MM.1S (cell line): ENCODE measurements around the gene RPH3AL.

Experiments
- DNase-seq: peaks from one replicate; pipeline ENCODE4 v3.0.0-alpha.2; 2015
- H2AFZ ChIP-seq: fragments of 300-600 bp; sonication (generic); 2 replicates; pipeline ENCODE4 v1.6.0; 2016; ENCODE audit warnings: antibody characterized with exemption, low read length
- H3F3A ChIP-seq: fragments of 300-600 bp; sonication (generic); 2 replicates; pipeline ENCODE4 v1.6.1; 2016; ENCODE audit warnings: mild to moderate bottlenecking, antibody characterized with exemption, low read length, moderate library complexity, mixed read lengths; ENCODE audit not compliant: insufficient read depth
- H3K27ac ChIP-seq: fragments of 300-600 bp; sonication (generic); 2 replicates; pipeline ENCODE4 v1.5.1; 2016; ENCODE audit warnings: mild to moderate bottlenecking, low read length
- H3K27me3 ChIP-seq: fragments of 300-600 bp; sonication (generic); replicated peaks from 2 replicates; pipeline ENCODE4 v1.6.0; 2016; ENCODE audit warnings: low read length; ENCODE audit not compliant: insufficient read depth
- H3K36me3 ChIP-seq: fragments of 300-600 bp; sonication (generic); replicated peaks from 2 replicates; pipeline ENCODE4 v1.6.1; 2016; ENCODE audit warnings: mild to moderate bottlenecking, low read length, mixed read lengths; ENCODE audit not compliant: insufficient read depth
- H3K4me1 ChIP-seq: fragments of 300-600 bp; sonication (generic); 2 replicates; pipeline ENCODE4 v1.6.1; 2016; ENCODE audit warnings: low read length, mixed read lengths
- H3K4me2 ChIP-seq: fragments of 300-600 bp; sonication (generic); 2 replicates; pipeline ENCODE4 v1.6.0; 2016; ENCODE audit warnings: low read depth, low read length
- H3K4me3 ChIP-seq: fragments of 300-600 bp; sonication (generic); 2 replicates; pipeline ENCODE4 v1.5.1; 2016; ENCODE audit warnings: low read length, mixed read lengths
- H3K79me2 ChIP-seq: fragments of 300-600 bp; sonication (generic); 2 replicates; pipeline ENCODE4 v1.6.1; 2016; ENCODE audit warnings: mixed run types, low read length, mixed read lengths
- H3K9ac ChIP-seq: fragments of 300-600 bp; sonication (generic); 2 replicates; pipeline ENCODE4 v1.6.1; 2016; ENCODE audit warnings: low read length, mixed read lengths
- H3K9me2 ChIP-seq: fragments of 300-600 bp; sonication (generic); replicated peaks from 2 replicates; pipeline ENCODE4 v1.6.1; 2016; ENCODE audit warnings: mild to moderate bottlenecking, low read length, mixed read lengths; ENCODE audit not compliant: insufficient read depth
- H3K9me3 ChIP-seq: fragments of 300-600 bp; sonication (generic); replicated peaks from 2 replicates; pipeline ENCODE4 v1.6.1; 2016; ENCODE audit warnings: mild to moderate bottlenecking, low read length, mixed read lengths; ENCODE audit not compliant: insufficient read depth
- H4K20me1 ChIP-seq: fragments of 300-600 bp; sonication (generic); 2 replicates; pipeline ENCODE4 v1.6.1; 2016; ENCODE audit warnings: mild to moderate bottlenecking, low read length, moderate library complexity, mixed read lengths; ENCODE audit not compliant: insufficient read depth
- EZH2 ChIP-seq: fragments of 300-600 bp; sonication (generic); optimal IDR thresholded peaks from 2 replicates; pipeline ENCODE3; 2017; ENCODE audit warnings: low read depth, mild to moderate bottlenecking, antibody characterized with exemption, low read length, mixed read lengths
- EZH2phosphoT487 ChIP-seq: fragments of 300-600 bp; sonication (generic); IDR thresholded peaks from 2 replicates; pipeline ENCODE4 v1.6.1; 2018; ENCODE audit warnings: antibody characterized with exemption, low read length
- TF ChIP-seq, protein P1 (sequence below): fragments of 300-600 bp; sonication (generic); IDR thresholded peaks from 2 replicates; pipeline ENCODE4 v1.5.1; 2016; ENCODE audit warnings: antibody characterized with exemption, low read length, mixed read lengths

RPH3AL gene

DNA sequence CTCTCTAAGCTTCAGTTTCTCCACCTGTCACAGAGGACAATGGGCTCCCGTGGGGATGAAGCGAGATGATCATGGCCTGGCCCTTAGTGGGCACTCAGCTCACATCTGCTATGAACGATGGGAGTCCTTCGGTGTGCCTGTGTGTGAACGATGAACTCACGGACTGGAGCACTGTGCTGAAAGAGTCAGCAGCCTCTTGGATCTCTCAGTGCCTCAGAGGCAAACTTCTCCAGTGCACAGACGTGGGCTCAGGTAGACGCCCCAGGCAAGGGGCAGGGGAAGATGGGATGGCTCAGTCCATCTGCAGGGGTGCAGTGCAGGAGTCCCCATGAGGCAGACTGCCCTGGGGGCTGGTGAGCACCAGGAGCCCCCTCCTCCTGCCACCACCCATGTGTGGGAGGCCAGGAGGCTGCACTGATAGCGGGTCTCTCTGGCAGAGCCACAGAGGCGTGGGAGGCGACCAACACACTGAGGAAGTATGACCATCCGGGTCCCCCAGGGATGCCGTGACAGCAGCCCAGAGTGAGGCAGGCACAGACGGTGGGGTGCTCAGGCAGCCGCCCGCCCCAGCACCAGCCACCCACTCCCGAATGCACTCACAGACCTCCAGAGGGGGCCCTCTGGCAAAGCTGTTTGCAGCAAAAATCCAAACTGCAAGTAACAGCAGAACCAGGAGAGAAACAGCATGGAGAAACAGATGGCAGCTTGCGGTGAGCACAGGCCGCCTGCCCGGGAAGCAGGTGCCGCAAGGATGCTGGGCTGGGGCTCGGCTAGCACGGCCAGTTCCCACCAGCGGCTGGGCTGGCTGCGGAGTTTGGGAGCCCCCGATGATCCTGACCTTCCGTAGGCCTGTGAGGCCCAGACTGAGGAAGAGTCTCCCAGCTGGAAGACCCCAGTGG is 82.7 kb downstream of the RPH3AL start:
- H2AFZ ChIP-seq: no peak overlapping the region
- TF ChIP-seq, protein P1, sequence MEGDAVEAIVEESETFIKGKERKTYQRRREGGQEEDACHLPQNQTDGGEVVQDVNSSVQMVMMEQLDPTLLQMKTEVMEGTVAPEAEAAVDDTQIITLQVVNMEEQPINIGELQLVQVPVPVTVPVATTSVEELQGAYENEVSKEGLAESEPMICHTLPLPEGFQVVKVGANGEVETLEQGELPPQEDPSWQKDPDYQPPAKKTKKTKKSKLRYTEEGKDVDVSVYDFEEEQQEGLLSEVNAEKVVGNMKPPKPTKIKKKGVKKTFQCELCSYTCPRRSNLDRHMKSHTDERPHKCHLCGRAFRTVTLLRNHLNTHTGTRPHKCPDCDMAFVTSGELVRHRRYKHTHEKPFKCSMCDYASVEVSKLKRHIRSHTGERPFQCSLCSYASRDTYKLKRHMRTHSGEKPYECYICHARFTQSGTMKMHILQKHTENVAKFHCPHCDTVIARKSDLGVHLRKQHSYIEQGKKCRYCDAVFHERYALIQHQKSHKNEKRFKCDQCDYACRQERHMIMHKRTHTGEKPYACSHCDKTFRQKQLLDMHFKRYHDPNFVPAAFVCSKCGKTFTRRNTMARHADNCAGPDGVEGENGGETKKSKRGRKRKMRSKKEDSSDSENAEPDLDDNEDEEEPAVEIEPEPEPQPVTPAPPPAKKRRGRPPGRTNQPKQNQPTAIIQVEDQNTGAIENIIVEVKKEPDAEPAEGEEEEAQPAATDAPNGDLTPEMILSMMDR: no peak
- TF ChIP-seq EZH2: no peak
- TF ChIP-seq EZH2phosphoT487: no peak

DNA sequence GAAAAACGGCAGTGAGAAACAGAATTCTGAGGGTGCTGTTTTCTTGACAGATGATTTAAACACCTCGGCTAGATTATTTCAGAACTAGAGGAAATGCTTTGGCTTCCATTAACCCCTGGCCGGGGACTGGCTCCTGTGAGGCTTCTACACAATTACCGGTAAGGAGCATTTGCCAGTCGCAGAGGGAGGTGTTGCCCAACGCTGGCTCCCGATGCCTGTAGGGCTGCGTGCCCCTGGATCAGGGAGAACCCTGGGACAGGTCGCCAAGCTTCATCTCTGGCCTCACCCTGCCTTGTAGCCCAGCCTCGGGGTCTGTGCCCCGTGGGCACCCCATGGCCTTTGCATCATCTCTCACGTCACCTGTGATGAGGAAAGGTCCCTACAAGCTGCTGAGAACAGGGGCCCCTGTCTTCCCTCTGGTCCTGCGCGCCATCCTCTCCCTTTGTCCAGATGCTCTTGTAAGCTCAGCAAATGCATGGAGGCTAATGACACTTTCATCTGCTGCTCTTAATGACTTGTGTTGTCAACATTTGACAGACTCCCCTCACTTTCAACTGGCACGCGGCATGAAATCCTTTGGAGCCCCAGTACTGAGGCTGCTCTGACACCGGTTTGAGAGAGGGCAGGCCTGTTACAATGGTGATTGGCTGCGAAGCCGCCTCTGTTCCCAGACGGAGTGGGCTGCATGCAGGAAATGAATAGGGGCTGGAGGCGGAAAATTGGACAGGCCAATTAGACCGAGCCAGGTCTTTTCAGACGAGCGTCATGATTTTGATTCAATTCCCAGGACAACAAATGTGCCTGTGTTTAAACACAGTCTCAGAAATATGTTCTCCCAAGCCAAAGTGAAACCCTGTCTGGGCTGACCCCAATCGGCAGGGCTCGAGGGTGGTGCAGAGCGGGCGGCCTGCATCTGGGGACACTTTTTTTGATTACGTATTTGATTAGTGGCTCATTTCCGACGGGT is 85.6 kb downstream of the RPH3AL start:
- Histone ChIP-seq H2AFZ (no peak overlapping the region), H3K27ac (no peak overlapping the region), H4K20me1 (no peaks in the 10 kb centered on the region), H3K79me2 (no peaks in the 10 kb centered on the region), H3F3A (no peaks in the 10 kb centered on the region), H3K4me1 (no peaks in the 10 kb centered on the region), H3K9me2 (no peaks in the 10 kb centered on the region), H3K9me3 (no peaks in the 10 kb centered on the region), H3K4me2 (no peak overlapping the region), H3K9ac (no peak overlapping the region), H3K36me3 (no peaks in the 10 kb centered on the region), H3K4me3 (no peak overlapping the region), H3K27me3 (peaks cover 74% of the 10 kb centered on the region)
- no peak for DNase-seq
- TF ChIP-seq, protein P1: no peak
- TF ChIP-seq EZH2 (no peak), EZH2phosphoT487 (no peak)

More for the DNA sequence above, 82.7 kb downstream of the RPH3AL start:
- H3K4me1 ChIP-seq: no peaks in the 10 kb centered on the region
- H3K27me3 ChIP-seq: peaks cover 58% of the 10 kb centered on the region
- DNase-seq: no peak
- no peaks in the 10 kb centered on the region for H3F3A ChIP-seq
- H3K36me3 ChIP-seq: no peaks in the 10 kb centered on the region
- no peaks in the 10 kb centered on the region for H3K9me3 ChIP-seq
- no peaks in the 10 kb centered on the region for H4K20me1 ChIP-seq
- H3K9ac ChIP-seq: no peak overlapping the region
- no peaks in the 10 kb centered on the region for H3K9me2 ChIP-seq
- no peak overlapping the region for H3K27ac ChIP-seq
- no peaks in the 10 kb centered on the region for H3K79me2 ChIP-seq
- H3K4me2 ChIP-seq: no peak overlapping the region
- H3K4me3 ChIP-seq: no peak overlapping the region

GRCh38 chr17:266219-266618 is 86.4 kb downstream of the RPH3AL start:
- Histone ChIP-seq H3K27me3 (peaks cover 82% of the 10 kb centered on the region), H3K36me3 (no peaks in the 10 kb centered on the region), H3K4me3 (no peak overlapping the region), H3K27ac (no peak overlapping the region), H3K4me1 (no peaks in the 10 kb centered on the region), H3F3A (no peaks in the 10 kb centered on the region), H3K9ac (no peak overlapping the region), H2AFZ (no peak overlapping the region), H3K9me3 (no peaks in the 10 kb centered on the region), H3K79me2 (no peaks in the 10 kb centered on the region), H3K4me2 (no peak overlapping the region), H4K20me1 (no peaks in the 10 kb centered on the region), H3K9me2 (no peaks in the 10 kb centered on the region)
- no peak for DNase-seq
- TF ChIP-seq EZH2phosphoT487: no peak
- no peak for TF ChIP-seq EZH2
- TF ChIP-seq, protein P1: no peak
